Activated CD4-positive, alpha-beta T cell treated with anti-CD3 and anti-CD28 coated beads for 36 hours (primary cell): ENCODE measurements around the gene DHX32. TPM values are rescaled to one million over a fixed set of nuclear protein-coding genes. Genes with fewer than 3 reads are reported as not detected.
A peak's percentile ranks its signal among the peaks of the same experiment; 100 is the strongest.

ENCODE experiments used
- ATAC-seq: fragments of 200-7000 bp; cut with Tn5 transposase; one replicate; pipeline ENCODE4 v1.10.0; 2021; ENCODE audit warnings: mild to moderate bottlenecking, moderate library complexity
- CTCF ChIA-PET: fragments of 350-600 bp; sonication (Branson Sonifier 250); formaldehyde crosslinking; loops from one replicate; lab custom pipeline; 2021; ENCODE audit warnings: antibody characterized with exemption; lab: Charles Lee
- POLR2A ChIA-PET: fragments of 350-600 bp; sonication (Branson Sonifier 250); formaldehyde crosslinking; loops from one replicate; lab custom pipeline; 2021; ENCODE audit warnings: antibody characterized with exemption, inconsistent platforms; lab: Charles Lee
- DNase-seq: peaks from one replicate; pipeline ENCODE4 v3.0.0-alpha.2; 2020
- H3K27ac Mint-ChIP-seq: one replicate; pipeline ENCODE4 v1.8.0; 2021; ENCODE audit warnings: mixed read lengths
- H3K27me3 Mint-ChIP-seq: one replicate; pipeline ENCODE4 v1.8.0; 2021; ENCODE audit warnings: mixed read lengths
- H3K36me3 Mint-ChIP-seq: one replicate; pipeline ENCODE4 v1.8.0; 2021; ENCODE audit warnings: low read depth, mixed read lengths
- H3K4me1 Mint-ChIP-seq: one replicate; pipeline ENCODE4 v1.8.0; 2021; ENCODE audit warnings: mixed read lengths
- H3K4me3 Mint-ChIP-seq: one replicate; pipeline ENCODE4 v1.8.0; 2021; ENCODE audit warnings: mild to moderate bottlenecking, moderate library complexity, mixed read lengths
- H3K9me3 Mint-ChIP-seq: one replicate; pipeline ENCODE4 v1.8.0; 2021; ENCODE audit warnings: low read depth, mixed read lengths
- intact Hi-C, 2 experiments: fragments of 100-400 bp; cut with DNase I in 1 of 2; cut with micrococcal nuclease in 1 of 2; formaldehyde crosslinking; loops; one replicate each; pipeline versions ENCODE4 v1.14.2 to v1.15.1; 2022 to 2024; cut with DNase I, micrococcal nuclease
- total RNA-seq, 2 experiments: library from RNA; stranded (reverse); gene quantifications; one replicate each; pipeline ENCODE4 v1.2.3, GENCODE V29; 2021

DHX32 gene
- total RNA-seq, 2 experiments from 2014 or later, result 19.4 to 23.5 TPM

DNA sequence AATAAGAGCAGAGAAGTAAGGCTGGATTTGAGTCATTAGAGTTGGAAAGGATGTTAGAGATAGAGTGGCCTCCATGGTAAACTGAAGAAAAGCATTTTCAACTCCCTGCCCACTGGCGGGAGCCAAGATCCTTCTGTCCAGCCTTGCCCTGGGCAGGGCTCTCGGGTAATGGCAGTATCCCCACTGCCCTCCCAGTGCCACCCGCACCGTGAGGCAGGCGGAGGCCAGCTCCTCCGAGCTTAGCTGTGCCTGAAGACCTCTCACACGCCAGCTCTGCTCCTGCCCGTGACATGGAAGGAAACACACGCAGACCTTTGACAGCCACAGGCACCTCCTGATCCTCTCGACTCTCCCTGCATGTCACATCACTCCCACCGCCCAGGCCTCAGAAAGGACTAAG is 35.5 kb downstream of the DHX32 start:
- ChIA-PET POLR2A (no interaction called here), CTCF (interaction anchor here (1.2 kb wide), 1 partner anchor 13 kb away, joined by 3 read pairs; no protein-coding TSS in a partner anchor)
- ATAC-seq (no peak), DNase-seq (no peak)
- intact Hi-C loops, result no loop called here
- H3K36me3 Mint-ChIP-seq, result peaks cover 13% of the 10 kb centered on the region
- H3K4me3 Mint-ChIP-seq, result no peak overlapping the region
- H3K27me3 Mint-ChIP-seq, result no peaks in the 10 kb centered on the region
- no peak overlapping the region for H3K27ac Mint-ChIP-seq
- no peaks in the 10 kb centered on the region for H3K9me3 Mint-ChIP-seq
- H3K4me1 Mint-ChIP-seq, result no peaks in the 10 kb centered on the region

DNA sequence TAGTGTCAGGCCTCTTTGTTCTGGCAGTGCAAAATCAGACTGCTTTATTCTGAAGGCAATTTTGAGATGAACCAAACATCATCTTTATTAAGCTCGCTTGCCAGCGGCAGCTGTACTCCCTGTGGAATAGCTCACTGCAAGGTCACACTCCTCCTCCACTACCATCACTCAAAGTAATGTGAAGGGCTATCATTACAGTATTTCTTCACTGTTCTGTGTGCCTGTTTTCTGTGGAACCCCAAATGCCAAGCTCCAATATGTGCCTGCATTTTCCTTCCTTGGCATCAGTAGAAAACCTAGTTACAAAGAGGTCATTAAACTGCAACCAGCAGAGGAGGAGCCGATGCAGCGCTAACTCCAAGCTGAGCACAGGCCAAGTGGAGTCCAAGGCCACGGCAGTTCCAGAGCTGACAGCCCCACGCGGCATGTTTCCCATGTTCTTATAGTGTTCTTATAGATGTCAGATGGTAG is 36.3 kb downstream of the DHX32 start:
- CTCF ChIA-PET, result interaction anchor here (1.2 kb wide), 1 partner anchor 13 kb away, joined by 3 read pairs; no protein-coding TSS in a partner anchor
- no peak for DNase-seq
- no peak overlapping the region for H3K27ac Mint-ChIP-seq

GRCh38 chr10:125843603-125844329 is 37.3 kb downstream of the DHX32 start:
- Mint-ChIP-seq H3K36me3 (peaks cover 22% of the 10 kb centered on the region), H3K27ac (no peak overlapping the region), H3K27me3 (no peaks in the 10 kb centered on the region), H3K4me1 (no peaks in the 10 kb centered on the region), H3K4me3 (no peak overlapping the region), H3K9me3 (no peaks in the 10 kb centered on the region)
- no peak for DNase-seq
- intact Hi-C loops, result no loop called here
- ChIA-PET CTCF (interaction anchor here (0.6 kb wide), 1 partner anchor 242 kb away, joined by 3 read pairs; no protein-coding TSS in a partner anchor), POLR2A (no interaction called here)
- ATAC-seq, result no peak

More for the DNA sequence above, 36.3 kb downstream of the DHX32 start:
- Mint-ChIP-seq H3K4me1 (no peaks in the 10 kb centered on the region), H3K36me3 (peaks cover 20% of the 10 kb centered on the region), H3K9me3 (no peaks in the 10 kb centered on the region), H3K27me3 (no peaks in the 10 kb centered on the region), H3K4me3 (no peak overlapping the region)
- intact Hi-C loops, result no loop called here
- POLR2A ChIA-PET, result no interaction called here
- ATAC-seq, result no peak

GRCh38 chr10:125840955-125841354 is 40.1 kb downstream of the DHX32 start:
- H3K9me3 Mint-ChIP-seq, result no peaks in the 10 kb centered on the region
- no peak for DNase-seq
- peaks cover 37% of the 10 kb centered on the region for H3K36me3 Mint-ChIP-seq
- intact Hi-C loops, result no loop called here
- H3K4me1 Mint-ChIP-seq, result no peaks in the 10 kb centered on the region
- no peak overlapping the region for H3K27ac Mint-ChIP-seq
- ChIA-PET POLR2A (no interaction called here), CTCF (no interaction called here)
- ATAC-seq, result no peak
- H3K4me3 Mint-ChIP-seq, result no peak overlapping the region
- H3K27me3 Mint-ChIP-seq, result no peaks in the 10 kb centered on the region

DNA sequence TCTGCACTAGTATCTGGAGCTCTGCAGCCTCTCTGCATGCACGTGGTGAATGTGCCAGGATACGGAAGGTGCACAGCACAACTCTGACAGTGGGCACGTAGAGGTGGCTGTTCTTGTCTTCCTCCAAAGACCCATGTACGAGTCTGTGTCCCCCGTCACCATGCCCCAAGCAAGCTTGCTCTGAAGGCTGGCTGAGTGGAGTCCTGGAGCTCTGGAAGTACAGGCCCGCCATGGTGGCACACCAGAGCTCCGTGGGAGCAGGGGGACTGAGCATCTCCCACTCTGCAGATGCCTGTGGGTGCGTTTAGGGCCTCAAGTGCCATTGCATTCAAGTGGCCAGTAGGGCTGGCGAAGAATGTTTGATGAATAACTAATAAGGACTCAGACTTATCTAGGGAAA is 40.7 kb downstream of the DHX32 start:
- intact Hi-C loops, result no loop called here
- Mint-ChIP-seq H3K27ac (no peak overlapping the region), H3K36me3 (peaks cover 42% of the 10 kb centered on the region)

GRCh38 chr10:125838802-125839575 is 42.1 kb downstream of the DHX32 start:
- no peaks in the 10 kb centered on the region for H3K9me3 Mint-ChIP-seq
- ChIA-PET POLR2A (interaction anchor here (0.5 kb wide), 1 partner anchor 113 kb away, joined by 5 read pairs; no protein-coding TSS in a partner anchor), CTCF (no interaction called here)
- no peak overlapping the region for H3K4me3 Mint-ChIP-seq
- no peak for ATAC-seq
- peaks cover 50% of the 10 kb centered on the region for H3K36me3 Mint-ChIP-seq
- H3K27ac Mint-ChIP-seq, result no peak overlapping the region
- intact Hi-C loops, result no loop called here
- no peaks in the 10 kb centered on the region for H3K4me1 Mint-ChIP-seq
- no peak for DNase-seq
- no peaks in the 10 kb centered on the region for H3K27me3 Mint-ChIP-seq

More for the DNA sequence above, 40.7 kb downstream of the DHX32 start:
- DNase-seq (no peak), ATAC-seq (no peak)
- Mint-ChIP-seq H3K9me3 (no peaks in the 10 kb centered on the region), H3K4me3 (no peak overlapping the region), H3K27me3 (no peaks in the 10 kb centered on the region), H3K4me1 (no peaks in the 10 kb centered on the region)
- CTCF ChIA-PET, result interaction anchor here (0.7 kb wide), 1 partner anchor 1144 kb away, joined by 3 read pairs; no protein-coding TSS in a partner anchor
- POLR2A ChIA-PET, result no interaction called here

DNA sequence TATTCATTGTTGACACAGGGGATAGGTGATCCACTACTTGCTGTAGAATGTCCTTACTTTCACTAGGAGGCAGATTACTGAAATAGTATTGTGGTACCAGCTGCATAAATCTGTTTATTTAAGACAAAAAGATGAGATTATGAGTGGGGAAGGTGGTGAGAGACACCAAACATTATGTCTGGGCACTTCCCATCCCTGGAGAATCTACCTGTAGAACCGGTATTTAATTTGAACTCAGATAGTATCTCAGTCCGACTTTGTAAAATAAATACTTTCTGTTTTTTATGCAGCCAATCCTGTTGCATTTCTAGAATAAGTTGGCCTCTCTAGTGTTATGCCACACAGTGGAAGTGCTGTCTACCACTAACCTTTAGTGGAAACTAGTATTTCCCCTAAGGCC is 44.3 kb downstream of the DHX32 start:
- Mint-ChIP-seq H3K36me3 (peaks cover 51% of the 10 kb centered on the region), H3K27me3 (no peaks in the 10 kb centered on the region), H3K4me1 (no peaks in the 10 kb centered on the region), H3K27ac (no peak overlapping the region), H3K4me3 (no peak overlapping the region), H3K9me3 (no peaks in the 10 kb centered on the region)
- ChIA-PET CTCF (no interaction called here), POLR2A (no interaction called here)
- DNase-seq, result no peak
- intact Hi-C loops, result no loop called here
- ATAC-seq, result no peak

DNA sequence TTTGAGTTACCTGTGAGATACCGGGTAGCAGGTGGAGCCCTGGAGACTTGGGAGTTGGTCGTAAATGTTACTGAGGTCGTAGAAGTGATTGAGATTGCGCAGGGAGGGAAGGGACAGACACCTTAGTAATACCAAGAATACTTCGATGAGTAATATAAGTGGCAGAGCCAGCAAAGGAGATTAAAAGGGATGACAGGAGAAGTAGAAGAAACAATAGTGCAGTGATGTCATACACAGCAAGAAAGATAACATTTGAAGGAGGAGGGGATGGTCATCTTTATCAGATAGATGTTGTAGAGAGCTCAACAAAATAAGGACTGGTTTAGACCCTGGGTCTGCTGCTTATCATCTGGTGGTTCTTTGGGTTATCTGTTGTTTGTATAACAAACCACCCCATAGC is 52.8 kb downstream of the DHX32 start:
- Mint-ChIP-seq H3K36me3 (peaks cover 41% of the 10 kb centered on the region), H3K9me3 (no peaks in the 10 kb centered on the region), H3K27ac (peak overlapping the region; percentile 43), H3K27me3 (no peaks in the 10 kb centered on the region), H3K4me3 (no peak overlapping the region), H3K4me1 (peaks cover 29% of the 10 kb centered on the region)
- ChIA-PET POLR2A (no interaction called here), CTCF (interaction anchor here (1.0 kb wide), 1 partner anchor 11 kb away, joined by 3 read pairs; no protein-coding TSS in a partner anchor)
- intact Hi-C loops, result no loop called here
- peak; percentile 10 for DNase-seq
- ATAC-seq, result peak; percentile 56

GRCh38 chr10:125827133-125827532 is 54.0 kb downstream of the DHX32 start:
- Mint-ChIP-seq H3K27me3 (no peaks in the 10 kb centered on the region), H3K4me1 (peaks cover 30% of the 10 kb centered on the region), H3K4me3 (no peak overlapping the region), H3K36me3 (peaks cover 38% of the 10 kb centered on the region), H3K9me3 (no peaks in the 10 kb centered on the region), H3K27ac (peak overlapping the region; percentile 23)
- ChIA-PET CTCF (interaction anchor here (0.5 to 0.8 kb wide), 2 partner anchors 30 to 1097 kb away, joined by 3 read pairs; no protein-coding TSS in a partner anchor), POLR2A (no interaction called here)
- ATAC-seq (no peak), DNase-seq (no peak)
- intact Hi-C loops, result loop anchor here in 1 of 2 experiments (2.0 kb wide), 1 partner anchor 78 kb away; no protein-coding TSS in a partner anchor

DNA sequence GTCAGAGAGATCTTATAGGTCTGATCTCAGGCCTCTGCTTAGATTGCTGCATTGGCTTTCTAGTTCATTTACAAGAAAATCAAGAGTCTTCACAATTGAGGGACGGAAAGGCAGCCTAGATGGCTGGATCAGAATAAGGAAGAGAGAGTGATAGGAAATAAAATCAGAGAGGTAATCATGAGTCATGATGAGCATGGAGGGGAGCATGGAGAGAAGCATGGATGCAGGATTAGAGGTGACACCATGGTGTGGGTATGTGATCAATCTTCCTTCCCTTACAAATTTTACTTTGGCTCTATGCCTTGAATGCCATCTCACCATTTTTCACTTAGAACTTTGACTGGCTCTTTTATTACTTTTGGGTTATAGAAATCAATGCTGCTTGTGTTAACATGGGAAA is 56.4 kb downstream of the DHX32 start:
- no peaks in the 10 kb centered on the region for H3K27me3 Mint-ChIP-seq
- DNase-seq (no peak), ATAC-seq (no peak)
- peaks cover 29% of the 10 kb centered on the region for H3K36me3 Mint-ChIP-seq
- CTCF ChIA-PET, result no interaction called here
- intact Hi-C loops, result loop anchor here in 1 of 2 experiments (1.0 to 5.0 kb wide), 4 partner anchors 9 to 1362 kb away; partner anchors contain the start of genes ABRAXAS2 and LHPP
- no peak overlapping the region for H3K4me3 Mint-ChIP-seq
- no peak overlapping the region for H3K27ac Mint-ChIP-seq
- H3K9me3 Mint-ChIP-seq, result no peaks in the 10 kb centered on the region
- POLR2A ChIA-PET, result no interaction called here
- peaks cover 49% of the 10 kb centered on the region for H3K4me1 Mint-ChIP-seq

DNA sequence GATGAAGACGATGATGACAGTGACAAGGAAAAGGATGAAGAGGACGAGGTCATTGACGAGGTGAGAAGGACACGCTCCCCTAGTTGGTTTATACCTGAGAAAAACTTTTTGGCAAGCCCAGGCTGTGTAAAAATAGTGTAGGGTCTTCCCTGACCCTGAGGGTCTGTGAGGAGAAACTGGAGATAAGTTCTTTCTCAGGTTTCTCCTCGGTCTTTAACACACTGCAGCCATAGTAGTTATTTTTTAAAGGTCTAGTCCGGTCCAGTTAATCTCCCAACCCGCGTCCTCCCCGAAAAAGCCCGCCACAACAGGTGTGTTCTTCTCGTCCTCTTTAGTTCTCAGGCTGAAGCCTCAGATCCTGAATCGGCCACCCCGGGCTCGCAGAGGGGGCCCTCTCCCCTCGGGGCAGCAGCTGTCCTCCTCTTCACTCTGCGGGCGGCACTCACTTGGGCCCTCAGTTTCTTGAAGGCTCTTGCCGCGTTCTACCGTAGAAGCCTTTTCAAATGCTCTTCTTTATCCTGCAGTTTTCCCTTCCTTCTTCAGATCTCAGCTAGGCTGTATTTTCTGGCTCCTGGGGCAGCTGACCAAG is 57.3 kb downstream of the DHX32 start:
- intact Hi-C loops, result loop anchor here (1.0 to 5.0 kb wide), 5 partner anchors 73 to 1361 kb away; partner anchors contain the start of genes EDRF1 (in 2 of the 2), ABRAXAS2 (in 1 of the 2), FANK1 (in 1 of the 2) and LHPP (in 1 of the 2)
- Mint-ChIP-seq H3K36me3 (peaks cover 22% of the 10 kb centered on the region), H3K9me3 (no peaks in the 10 kb centered on the region), H3K4me1 (peaks cover 47% of the 10 kb centered on the region), H3K27ac (no peak overlapping the region), H3K27me3 (no peaks in the 10 kb centered on the region), H3K4me3 (no peak overlapping the region)
- peak; percentile 29 for DNase-seq
- no peak for ATAC-seq
- ChIA-PET CTCF (no interaction called here), POLR2A (interaction anchor here (0.6 to 1.3 kb wide), 2 partner anchors 104 to 1084 kb away, joined by 3 read pairs; partner anchors contain the start of gene EDRF1)
